Astrocyte of the cerebellum (primary cell): ENCODE data around the gene UBXN11.

ENCODE experiments used
- DNase-seq: peaks from one replicate; pipeline ENCODE4 v3.0.0-alpha.2; 2011; ENCODE audit warnings: low read depth
- H3K4me3 ChIP-seq: 2 replicates; pipeline ENCODE4 v1.5.1; 2011; ENCODE audit warnings: mild to moderate bottlenecking, low read depth, low read length, moderate library complexity
- in situ Hi-C: cut with HindIII; loops from 2 replicates; pipeline ENCODE4 v1.10.0; 2017; ENCODE audit warnings: low sequenced_read_pairs
- TF ChIP-seq, protein P1 (sequence below): IDR thresholded peaks from 2 replicates; pipeline ENCODE4 v1.5.1; 2012; ENCODE audit warnings: low read length, low read depth, moderate library complexity, mild to moderate bottlenecking; ENCODE audit errors: missing control alignments

Gene UBXN11

DNA sequence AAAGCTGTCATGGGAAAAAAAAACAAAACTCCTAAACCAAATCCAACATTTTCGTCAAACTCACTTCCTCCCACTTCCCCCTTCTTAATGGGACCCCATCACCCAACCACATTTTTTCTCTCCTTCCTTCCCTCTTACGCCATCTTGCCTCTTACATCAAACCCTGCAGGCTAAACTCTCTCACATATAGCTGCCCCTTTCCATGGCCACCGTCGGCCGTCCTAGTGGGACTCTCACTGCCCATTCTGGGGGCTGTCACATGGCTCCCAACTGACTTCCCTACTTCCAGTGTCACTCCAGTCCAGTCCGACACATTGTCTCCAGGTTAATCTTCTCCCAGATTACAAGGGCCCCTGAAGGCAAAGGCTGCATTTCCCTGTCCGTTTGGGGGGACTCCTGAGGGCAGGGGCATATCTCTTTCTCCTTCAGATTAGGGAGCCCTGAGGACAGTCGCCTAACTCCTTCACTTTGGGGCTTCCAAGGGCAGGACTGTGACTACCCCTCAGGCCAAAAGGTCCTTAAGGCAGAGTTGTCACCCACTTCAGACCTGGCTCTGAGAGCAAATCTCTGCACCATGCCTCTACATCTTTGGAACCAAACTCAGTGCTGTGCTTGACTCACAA lies 658 bp downstream of the UBXN11 start:
- TF ChIP-seq, protein P1, sequence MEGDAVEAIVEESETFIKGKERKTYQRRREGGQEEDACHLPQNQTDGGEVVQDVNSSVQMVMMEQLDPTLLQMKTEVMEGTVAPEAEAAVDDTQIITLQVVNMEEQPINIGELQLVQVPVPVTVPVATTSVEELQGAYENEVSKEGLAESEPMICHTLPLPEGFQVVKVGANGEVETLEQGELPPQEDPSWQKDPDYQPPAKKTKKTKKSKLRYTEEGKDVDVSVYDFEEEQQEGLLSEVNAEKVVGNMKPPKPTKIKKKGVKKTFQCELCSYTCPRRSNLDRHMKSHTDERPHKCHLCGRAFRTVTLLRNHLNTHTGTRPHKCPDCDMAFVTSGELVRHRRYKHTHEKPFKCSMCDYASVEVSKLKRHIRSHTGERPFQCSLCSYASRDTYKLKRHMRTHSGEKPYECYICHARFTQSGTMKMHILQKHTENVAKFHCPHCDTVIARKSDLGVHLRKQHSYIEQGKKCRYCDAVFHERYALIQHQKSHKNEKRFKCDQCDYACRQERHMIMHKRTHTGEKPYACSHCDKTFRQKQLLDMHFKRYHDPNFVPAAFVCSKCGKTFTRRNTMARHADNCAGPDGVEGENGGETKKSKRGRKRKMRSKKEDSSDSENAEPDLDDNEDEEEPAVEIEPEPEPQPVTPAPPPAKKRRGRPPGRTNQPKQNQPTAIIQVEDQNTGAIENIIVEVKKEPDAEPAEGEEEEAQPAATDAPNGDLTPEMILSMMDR = no peak
- peak overlapping the region; percentile 90 for H3K4me3 ChIP-seq
- no peak for DNase-seq
- in situ Hi-C loops = no loop called here

DNA sequence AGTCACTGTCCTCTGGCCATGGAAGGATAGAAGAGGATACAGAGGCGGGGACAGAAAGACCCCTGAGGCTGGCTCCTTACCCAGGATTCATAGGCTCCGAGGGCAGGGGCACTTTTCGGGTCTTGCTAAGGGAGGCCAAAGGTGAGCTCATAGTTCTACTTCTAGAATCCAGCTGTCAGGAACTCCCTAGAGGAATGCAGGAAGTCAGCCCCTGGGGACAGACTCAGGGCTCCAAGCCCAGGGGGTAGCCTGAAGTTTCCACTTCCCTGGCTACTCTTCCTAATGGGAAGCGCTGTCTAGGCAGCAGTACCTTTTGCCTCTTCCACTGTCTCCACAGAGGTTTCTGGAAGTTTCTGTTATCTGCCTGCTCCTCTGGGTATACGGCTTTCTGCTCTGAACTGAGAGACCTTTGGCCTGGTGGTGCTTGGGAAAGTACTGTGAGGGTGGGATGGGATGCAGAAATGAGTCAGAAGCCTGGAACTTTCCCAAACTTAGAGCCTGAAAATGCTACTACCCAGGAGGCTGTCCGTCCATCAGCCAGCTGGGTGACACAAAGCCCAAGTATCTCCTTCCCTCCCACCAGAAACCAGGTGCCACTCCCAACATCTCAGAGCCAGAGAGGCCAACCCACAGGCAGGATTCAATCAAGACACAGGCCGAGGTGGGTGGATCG lies 3.6 kb downstream of the UBXN11 start:
- DNase-seq = no peak
- H3K4me3 ChIP-seq = no peak overlapping the region
- in situ Hi-C loops = no loop called here
- TF ChIP-seq, protein P1 = no peak

DNA sequence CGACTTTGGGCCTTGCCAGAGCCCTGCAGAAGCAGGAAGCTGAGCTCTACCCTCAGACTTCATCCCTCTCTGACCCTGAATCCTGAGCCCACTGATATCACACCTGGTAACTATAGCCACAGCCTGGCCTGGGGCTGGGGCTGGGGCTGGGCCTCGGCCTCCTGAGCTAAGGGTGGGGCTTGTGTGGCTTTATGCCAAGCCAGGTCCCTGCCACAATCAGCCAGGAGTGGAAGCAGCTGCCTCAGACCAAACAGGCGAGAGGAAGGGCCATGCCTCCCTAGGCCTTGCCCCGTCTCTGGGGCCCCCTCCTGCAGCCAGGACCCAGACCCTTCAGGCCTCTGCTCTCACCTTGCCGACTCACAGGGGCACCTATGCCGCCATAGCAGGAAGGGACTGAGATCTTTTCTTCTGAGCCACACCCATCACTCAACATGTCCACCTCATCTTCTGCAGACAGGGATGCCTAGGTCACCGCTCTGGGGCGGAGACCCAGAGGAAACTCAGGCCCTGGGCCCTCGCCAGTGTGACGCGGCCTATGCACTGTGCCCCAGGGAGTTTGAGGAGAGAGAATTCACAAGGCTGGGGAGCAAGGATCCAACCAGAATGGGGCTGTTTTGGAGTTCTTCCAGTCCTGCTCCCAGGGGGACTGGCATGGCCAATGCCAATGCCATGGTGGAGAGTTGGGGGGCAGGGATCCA lies 5.7 kb downstream of the UBXN11 start:
- TF ChIP-seq, protein P1 = no peak
- DNase-seq = no peak
- H3K4me3 ChIP-seq = no peak overlapping the region
- in situ Hi-C loops = no loop called here

DNA sequence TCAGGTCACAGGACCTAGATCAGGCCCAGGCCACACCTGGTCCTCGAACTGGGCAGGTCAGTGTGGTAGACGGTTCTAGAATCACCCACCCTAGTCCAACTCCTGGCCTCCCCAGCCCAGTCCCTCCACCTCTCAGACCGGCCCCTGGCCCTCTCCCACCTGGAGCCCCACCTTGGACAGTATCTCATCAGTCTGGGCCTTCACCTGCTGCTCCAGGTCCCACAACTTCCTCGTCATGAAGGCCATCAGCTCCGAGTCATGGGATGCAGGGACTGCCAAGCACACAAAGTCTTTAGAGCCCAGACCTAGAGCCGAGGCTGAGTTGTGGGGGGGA lies 8.7 kb downstream of the UBXN11 start:
- TF ChIP-seq, protein P1 = no peak
- DNase-seq = no peak
- H3K4me3 ChIP-seq = no peak overlapping the region
- in situ Hi-C loops = no loop called here

DNA sequence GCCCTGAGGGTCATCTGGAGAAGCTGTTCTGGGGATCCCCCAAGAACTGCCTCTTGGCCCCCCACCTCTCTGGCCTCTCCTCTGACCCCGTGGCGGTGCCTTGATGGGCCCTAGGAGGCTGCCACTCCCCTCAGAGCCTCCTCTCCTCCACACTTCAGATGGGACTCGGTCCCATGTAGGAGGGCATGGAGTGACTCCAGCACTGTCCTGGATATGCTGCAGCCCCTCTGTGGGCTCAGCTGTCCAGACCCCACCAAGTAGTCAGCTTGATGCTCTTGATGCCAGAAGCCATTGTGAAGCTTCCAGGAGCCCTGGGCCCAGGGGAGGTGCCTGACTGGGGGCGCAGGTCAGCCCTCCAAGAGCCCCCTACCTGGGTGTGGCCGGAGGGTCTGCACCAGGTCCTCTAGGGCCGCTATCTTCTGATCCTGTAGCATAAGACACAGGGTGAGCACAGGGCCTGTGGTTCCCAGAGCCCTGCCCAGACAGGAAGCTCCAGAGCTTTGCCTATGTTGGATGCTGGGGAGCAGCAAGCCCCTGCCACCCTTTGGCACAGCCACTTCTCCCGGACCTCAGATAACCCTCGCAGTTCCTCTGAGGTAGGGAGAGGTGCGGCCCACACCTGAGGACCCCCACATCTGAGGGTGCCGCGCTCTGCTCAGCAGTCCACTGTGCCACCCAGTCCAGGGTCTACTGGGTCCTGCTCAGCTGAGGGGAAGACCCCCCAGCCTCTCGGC lies 9.2 kb downstream of the UBXN11 start:
- TF ChIP-seq, protein P1 = no peak
- no peak for DNase-seq
- in situ Hi-C loops = no loop called here
- no peak overlapping the region for H3K4me3 ChIP-seq

DNA sequence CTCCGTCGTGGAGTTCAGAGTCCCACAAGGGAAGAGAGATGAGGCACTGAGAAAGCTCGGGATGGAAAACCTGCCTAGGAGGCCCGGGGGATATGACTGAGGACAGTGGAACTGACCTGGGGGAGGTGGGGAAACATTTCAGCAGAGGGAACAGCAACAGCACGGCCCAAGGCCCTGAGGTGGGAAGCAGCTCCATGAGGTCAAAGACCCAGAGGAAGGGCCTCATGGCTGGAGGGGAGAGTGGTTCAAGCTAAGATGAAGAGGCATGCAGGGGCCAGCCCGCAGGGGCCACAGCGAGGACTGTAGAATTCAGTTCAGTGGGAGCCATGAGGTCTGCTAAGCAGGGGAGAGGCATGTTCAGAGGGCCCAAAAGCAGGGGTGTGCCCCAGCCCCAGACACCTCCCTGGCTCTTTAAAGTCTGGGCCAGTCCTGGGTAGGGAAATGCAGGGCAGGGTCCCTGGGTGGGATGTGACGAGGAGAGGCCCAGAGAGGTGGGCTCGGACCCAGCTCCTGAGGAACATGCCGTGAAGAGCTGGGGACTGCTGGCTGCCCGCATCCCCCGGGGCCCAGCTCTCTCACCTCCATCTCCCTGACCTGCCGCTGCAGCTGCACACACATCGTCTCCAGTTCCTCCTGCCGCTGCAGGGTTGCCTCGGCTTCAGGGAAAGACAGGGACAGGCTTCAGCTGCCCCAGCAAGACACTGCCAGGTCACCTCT lies 9.9 kb downstream of the UBXN11 start:
- in situ Hi-C loops = no loop called here

More for the DNA sequence above, 9.9 kb downstream of the UBXN11 start:
- no peak overlapping the region for H3K4me3 ChIP-seq
- DNase-seq = no peak
- TF ChIP-seq, protein P1 = no peak
